HG03520 (cell line): ENCODE results near the gene OR6C1.
"Not testable (repeated sequence)": the region's sequence is repeated elsewhere in the genome, so short reads cannot be mapped to it uniquely, and the experiment has no call there.

Experiments used
- ATAC-seq: cut with Tn5 transposase; IDR thresholded peaks from one replicate; pipeline ENCODE4 v1.9.1; 2021; ENCODE audit warnings: mild to moderate bottlenecking, moderate library complexity; ENCODE audit not compliant: unreplicated experiment

Gene OR6C1

DNA sequence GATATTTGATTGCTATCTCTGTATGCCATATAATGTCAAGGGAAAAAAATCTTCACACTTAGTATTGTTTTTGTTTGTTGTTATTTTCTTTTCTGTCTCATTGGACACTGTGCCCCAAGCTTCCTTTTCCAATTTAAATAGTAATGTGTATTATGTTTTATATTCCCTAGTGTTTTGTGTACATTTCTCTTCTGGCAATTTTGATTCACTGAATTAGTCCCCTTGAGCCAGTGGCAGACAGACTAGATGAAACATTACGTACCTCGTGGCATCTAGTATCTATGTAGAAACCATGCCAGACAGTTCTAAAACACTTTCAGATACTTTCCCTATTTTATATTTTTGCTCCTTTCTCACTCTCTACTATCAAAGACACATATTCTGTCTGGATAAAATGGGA is at the start of gene OR6C1:
Gene OR6C1, plus strand, starts transcription at position 301 of the 400 bp plus-strand sequence. CDS start 6,257 bp downstream, outside the sequence.
- ATAC-seq = no peak

DNA sequence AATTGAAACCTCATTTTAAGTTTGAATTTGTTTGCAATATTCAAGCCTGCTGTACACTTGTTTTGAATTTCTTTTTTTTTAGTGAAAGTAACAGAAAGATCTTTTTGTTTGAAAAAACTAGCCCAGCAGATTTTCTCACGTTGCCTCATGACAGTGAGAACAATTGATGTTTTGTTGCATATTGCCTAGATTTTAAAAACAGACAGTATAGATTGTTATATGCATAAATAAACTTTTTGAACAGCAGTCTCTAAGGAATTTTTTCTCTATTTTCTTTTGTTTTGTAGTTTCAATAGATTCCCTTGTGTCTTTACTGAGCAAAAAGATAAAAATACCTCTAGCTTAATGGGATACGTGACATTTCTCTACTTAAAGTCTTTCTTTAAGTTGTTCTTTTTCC is 33.2 kb upstream of the OR6C1 start:
- no peak for ATAC-seq

DNA sequence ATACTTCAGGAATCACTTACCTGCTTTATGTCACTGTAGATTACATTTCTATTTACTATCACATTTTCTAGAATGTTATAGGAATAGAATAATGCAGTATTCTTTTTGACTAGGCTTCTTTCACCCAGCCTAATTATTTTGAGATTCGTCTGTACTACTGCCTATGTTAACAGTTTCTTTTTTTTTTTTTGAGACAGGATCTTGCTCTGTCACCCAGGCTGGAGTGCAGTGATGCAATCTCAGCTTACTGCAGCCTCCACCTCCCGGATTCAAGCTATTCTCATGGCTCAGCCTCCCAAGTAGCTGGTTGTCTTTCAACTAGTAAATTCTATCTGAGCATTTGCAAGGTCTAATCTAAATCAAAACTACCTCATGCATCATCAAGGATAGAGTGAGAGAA is 24.1 kb upstream of the OR6C1 start:
- no peak for ATAC-seq

DNA sequence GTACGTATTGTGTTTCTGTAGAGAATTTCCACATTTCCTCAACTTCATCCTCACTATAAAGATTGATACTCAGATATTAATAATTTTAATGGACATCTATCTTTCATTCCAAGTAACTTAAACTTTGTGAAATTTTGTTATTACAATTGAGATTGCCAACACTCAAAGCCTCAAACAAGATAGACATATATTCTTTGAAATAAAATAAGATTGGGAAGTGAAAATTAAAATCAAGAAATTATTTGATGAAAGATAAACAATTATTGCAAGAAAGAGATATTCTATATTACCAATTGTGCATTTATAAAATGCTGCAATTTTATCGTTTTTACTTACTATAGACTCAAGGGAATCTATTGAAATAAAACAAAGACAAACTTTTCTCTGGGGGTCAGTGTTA is 17.7 kb upstream of the OR6C1 start, which contains the start of gene OR6C6:
Gene OR6C6, minus strand, starts transcription at position 101 of the 400 bp plus-strand sequence. CDS start 1,337 bp downstream, outside the sequence.
- ATAC-seq = no peak

DNA sequence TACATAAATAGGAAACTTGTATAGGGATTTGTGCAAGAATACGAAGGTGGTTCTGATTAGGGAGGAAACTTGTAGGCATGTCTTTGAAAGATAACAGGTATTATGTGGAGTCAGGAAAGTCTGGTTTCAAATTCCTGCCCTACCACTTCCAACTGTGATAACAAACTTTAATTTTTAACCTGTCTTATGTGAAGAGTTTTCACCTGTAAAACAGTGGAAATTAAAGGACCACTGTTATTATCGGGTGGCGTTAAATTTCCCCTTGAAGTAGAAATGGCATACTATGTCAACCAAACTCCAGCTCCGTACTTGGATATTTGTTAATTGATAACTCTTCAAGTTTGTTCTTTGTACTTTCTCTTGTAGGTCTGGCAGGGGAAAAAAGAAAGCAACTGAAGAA is 6.1 kb downstream of the OR6C1 start:
- no peak for ATAC-seq

DNA sequence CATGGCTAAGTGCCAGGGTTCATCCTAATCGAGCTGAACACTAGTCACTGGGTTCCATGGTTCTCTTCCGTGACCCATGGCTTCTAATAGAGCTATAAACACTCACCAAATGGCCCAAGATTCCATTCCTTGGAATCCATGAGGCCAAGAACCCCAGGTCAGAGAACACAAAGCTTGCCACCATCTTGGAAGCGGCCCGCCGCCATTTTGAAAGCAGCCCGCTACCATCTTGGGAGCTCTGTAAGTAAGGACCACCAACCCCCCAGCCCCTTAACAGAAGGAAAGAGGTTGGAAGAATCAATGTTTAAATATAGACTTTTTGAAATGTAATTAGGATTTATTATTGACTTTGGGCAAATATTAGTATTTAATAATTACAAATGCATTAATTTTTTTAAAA is 11.7 kb downstream of the OR6C1 start:
- not testable (repeated sequence) for ATAC-seq

DNA sequence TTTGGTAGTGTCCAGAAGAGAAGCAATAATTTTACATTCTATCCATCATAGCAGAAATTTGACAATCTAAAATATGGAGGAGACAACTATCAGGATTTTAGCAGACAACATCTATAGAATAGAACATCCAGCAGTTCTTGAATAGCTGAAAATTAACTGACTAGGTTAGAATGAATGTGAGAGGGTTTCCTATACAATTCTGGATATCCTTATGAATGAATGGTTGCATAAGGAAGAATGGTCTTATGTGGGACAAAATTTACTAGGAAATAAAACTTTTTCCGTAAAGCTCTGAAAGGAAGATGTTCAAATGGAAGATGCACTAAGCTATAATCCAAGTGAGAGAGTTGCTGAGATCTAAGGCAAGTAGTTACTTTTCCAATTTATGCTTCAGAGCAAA is 16.3 kb downstream of the OR6C1 start, which contains the start of gene OR6C3:
Gene OR6C3, plus strand, starts transcription at position 301 of the 400 bp plus-strand sequence. CDS start 955 bp downstream, outside the sequence.
- ATAC-seq = no peak

DNA sequence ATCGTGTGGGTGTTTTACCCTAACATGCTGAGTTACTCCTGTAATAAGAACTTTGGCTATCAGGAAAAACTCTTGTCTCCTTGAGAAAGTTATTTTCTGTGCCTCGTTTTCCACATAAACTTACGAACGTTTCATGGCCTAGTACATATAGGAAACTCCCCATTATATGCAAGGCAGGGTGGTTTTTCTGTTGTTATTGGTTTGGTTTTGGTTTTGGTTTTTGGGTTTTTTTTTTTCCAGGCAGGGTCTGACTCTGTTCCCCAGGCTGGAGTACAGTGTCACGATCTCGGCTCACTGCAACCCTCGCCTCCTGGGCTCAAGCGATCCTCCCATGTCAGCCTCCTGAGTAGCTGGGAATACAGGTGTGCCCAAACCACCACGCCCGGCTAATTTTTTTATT is 21.9 kb downstream of the OR6C1 start:
- ATAC-seq = no peak

DNA sequence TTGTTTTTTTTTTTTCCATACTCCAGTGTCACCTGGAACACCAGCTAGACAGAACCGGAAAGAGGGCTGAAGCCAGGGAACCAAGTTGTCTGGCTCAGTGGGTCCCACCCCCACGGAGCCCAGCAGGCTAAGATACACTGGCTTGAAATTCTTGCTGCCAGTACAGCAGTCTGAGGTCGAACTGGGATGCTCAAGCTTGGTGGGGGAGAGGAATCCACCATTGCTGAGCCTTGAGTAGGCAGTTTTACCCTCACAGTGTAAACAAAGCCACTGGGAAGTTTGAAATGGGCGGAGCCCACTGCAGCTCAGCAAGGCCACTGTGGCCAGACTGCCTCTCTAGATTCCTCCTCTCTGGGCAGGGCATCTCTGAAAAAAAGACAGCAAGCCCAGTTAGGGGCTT is 41.2 kb downstream of the OR6C1 start:
- not testable (repeated sequence) for ATAC-seq

DNA sequence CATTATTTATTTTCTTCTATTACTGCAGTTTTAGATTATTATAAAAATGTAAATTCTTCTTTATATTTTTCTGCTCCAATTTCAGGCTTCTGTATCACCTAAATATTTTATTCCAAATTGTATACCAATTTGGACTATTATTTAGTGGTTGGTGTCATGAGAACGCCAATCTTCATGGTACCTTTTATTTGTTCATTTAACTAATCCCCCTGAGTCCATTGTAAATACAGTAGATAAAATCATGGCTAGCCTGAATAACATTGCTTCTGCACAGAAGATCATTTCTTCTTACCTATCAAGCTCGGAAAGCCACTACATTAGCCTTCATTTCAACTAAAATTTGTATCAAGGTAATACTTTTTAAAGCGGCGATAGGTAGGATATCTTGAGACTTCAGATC is 48.5 kb downstream of the OR6C1 start, which contains the start of gene OR6C75:
Gene OR6C75, plus strand, starts transcription at position 301 of the 400 bp plus-strand sequence. CDS start 2,136 bp downstream, outside the sequence.
- no peak for ATAC-seq

DNA sequence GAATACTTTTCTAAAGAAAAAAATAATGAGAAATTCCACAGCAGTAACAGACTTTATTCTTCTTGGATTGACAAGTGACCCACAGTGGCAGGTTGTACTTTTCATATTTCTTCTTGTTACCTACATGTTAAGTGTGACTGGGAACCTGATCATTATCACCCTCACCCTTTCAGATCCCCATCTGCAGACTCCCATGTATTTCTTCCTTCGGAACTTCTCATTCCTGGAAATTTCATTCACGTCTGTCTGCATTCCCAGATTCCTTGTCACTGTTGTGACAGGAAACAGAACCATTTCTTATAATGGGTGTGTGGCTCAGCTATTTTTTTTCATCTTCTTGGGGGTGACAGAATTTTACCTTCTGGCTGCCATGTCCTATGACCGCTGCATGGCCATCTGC is 50.9 kb downstream of the OR6C1 start:
- no peak for ATAC-seq
